RKO (cell line): ENCODE measurements around the gene SDHA.
"Not testable (repeated sequence)": the region's sequence is repeated elsewhere in the genome, so short reads cannot be mapped to it uniquely, and the experiment has no call there.

Experiments used
- DNase-seq: peaks from one replicate; pipeline ENCODE4 v3.0.0-alpha.2; 2016; ENCODE audit warnings: low spot score

Gene SDHA

DNA sequence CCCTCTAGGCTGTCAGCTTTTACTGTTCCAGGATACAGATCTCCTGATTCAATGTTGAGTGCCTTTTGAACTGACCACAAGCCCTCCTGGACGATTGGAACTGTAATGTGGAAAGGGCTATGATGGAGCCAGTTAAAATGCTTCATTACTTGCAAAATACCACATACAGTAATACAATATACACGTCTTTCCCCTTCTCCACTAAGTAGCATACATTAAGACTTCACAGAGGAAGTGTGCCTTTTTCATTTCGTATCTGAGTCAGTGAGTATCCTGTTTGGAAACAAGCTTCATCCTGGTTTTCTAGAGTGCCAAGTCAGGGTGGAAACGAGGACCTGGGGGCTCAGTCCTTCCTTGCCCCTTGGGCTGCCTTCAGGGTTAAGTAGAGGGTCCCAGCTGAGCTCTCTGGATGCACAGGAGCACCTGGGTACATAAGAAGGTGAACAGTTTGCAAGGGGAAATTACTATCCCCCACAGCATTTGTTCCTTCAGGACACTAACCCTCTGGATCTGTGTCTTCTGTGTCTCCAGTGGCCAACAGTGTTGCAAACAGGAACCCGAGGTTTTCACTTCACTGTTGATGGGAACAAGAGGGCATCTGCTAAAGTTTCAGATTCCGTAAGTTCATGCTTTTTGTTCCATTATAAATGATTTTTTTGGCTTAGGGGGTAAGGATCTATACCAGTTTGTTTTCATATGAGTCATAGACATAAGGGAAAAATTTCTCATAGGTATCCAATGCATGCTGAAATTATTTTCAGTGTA lies 5.0 kb downstream of the SDHA start:
- DNase-seq: not testable (repeated sequence)

DNA sequence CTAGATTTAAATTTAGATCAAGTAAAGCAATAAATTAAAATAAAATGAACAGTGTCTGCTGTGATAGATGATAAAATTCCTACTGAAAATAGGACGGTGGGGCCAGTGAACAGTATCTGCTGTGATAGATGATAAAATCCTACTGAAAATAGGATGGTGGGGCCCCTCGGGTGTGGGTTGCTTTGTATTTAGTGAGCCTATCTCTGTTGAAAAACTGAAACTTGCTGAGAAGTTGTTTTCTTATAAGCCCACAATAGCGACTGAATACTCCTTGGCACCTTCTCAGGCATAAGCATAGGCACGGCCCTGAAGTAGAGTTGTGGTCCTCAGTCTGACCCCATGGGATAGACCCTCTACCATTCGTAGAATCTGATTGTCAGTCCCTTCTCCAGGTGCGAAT lies 5.7 kb downstream of the SDHA start:
- DNase-seq: no peak

DNA sequence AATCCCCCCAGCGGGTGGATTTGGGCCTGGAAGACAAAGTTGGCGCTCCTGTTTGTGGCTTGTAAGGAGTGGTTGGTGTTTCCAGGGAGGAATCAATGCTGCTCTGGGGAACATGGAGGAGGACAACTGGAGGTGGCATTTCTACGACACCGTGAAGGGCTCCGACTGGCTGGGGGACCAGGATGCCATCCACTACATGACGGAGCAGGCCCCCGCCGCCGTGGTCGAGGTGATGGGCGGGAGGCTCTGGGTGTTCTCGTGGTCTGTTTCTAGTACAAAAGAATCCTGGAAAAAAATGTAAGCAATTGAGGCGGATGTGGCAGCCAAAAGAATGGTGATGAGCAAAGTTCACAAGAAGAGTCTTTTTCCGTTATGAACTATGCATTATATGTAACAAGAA lies 7.2 kb downstream of the SDHA start:
- no peak for DNase-seq

DNA sequence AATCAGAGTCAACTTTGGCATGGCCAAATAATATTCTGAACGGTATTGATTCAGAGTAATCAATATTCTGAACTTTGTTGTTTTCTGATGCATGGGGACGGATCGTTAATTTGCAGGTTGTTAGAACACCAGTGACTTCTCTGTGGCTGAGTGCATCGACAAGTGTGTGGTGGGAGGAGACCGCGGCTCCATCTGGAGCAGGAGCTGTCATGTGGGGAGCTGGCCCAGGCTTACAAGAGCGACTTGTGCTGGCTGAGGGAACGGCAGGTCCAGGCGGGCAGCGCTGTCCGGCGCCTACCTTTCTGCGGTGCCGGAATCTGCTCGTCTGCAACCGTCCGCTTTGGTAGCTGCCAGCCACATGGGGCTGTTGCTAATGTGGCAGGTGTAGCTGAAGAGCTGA lies 9.3 kb downstream of the SDHA start:
- not testable (repeated sequence) for DNase-seq

DNA sequence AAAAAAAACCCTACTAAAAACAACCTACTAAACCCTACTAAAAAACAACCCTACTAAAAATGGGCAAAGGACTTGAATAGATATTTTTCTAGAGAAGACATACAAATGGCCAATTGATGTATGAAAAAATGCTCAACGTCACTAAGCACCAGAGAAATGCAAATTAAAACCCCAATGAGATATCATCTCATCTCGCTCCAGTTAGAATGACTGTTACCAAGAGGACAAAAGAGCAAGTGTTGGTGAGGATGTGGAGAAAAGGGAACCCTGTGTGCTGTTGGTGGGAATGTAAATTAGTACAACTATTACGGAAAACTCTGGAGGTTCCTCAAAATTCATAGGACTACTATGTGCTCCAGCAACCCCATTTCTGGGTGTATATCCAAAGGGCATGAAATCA lies 10.8 kb downstream of the SDHA start:
- no peak for DNase-seq

DNA sequence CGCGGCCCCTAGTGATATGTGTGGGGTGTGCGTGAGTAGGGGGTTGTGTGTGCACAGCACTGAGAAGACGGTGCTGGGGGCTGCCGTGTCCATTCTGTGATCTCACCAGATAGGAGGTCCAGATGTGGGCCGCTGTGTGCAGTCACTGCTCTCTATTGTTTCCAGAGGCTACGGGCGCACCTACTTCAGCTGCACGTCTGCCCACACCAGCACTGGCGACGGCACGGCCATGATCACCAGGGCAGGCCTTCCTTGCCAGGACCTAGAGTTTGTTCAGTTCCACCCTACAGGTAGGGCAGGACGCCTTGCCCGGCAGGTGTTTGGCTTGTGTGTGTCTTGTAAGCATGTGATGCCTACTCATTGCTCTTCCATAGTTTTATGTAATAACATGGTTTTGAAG lies 12.6 kb downstream of the SDHA start:
- no peak for DNase-seq

DNA sequence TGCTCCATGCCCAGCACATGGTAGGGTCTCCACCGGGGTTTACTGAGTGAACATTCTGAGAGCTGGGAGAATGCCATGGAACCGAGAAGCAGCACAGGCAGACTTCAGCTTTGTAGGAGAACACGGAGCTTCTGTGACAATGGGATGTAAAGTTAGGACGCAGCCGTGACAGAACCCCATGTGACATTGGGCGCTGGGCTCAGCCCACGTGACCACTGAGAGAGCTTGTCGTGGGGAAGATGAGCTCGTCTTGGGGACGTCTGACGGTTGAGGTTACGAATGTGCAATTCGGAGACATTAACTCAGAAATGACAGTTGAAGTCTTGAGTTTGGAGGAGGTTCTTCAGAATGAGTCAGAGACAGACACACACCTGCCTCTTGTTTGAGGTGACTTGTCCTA lies 13.5 kb downstream of the SDHA start:
- no peak for DNase-seq

DNA sequence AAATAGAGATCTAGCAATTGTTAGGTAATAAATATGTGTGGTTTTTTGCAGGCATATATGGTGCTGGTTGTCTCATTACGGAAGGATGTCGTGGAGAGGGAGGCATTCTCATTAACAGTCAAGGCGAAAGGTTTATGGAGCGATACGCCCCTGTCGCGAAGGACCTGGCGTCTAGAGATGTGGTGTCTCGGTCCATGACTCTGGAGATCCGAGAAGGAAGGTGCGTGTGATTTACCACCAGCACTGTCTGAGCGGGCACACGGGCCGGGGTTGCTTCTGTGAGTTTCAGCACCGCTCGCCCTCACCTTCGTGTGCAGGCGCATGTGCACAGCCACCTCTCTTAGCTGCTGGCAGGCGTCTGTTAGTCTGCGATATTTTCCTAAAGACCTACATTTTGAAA lies 15.3 kb downstream of the SDHA start:
- DNase-seq: not testable (repeated sequence)

DNA sequence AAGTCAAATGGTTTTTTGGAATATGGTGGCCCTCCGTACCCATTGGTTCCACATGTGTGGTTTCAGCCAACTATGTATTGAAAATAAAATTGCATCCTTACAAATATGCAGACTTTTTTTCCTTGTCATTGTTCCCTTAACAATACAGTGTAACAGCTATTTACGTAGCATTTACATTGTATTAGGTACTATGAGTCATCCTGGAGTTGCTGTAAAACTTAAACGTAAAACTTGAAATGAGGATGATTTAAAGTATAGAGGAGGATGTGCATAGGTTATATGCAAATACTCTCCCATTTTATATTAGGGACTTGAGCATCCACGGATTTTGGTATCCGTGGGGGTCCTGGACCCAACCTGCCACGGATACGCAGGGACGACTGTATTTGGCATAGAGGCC lies 16.3 kb downstream of the SDHA start:
- no peak for DNase-seq

DNA sequence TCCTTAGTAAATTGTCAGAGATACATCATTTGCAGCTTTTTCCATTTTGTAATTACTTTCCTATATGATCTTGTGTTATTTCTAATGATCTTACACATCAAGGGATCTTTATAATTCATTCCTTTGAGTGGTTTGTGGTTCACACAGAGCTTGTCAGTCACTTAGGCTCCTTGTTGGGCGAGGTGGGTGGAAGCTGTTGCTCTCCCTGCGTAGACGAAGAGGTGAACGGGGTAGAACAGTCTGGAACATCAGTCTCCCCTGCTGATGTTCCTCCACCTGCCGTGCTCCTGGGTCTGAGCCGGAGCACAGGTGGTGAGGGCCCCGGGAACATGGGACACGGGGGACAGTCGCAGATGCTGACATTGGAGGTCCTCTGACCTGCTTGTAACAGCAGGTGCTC lies 17.4 kb downstream of the SDHA start:
- not testable (repeated sequence) for DNase-seq

DNA sequence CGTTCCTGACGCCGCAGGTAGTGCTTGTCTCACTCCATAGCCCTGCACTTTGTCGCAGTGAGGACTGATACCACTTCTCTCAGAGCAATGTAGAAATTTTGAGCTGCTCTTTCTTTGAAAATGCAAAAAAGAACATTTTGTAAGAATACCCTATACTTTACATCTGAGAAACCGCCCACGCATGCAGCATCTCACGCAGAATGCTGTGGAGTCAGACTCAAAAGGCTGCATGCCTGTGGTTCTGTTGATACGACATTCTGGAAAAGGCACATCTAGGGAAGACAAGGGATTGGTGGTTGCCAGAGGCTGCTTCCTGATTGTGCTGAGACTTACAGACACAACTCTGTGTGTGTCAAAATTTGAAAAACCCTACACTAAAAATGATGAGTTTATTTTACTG lies 19.8 kb downstream of the SDHA start:
- DNase-seq: not testable (repeated sequence)

DNA sequence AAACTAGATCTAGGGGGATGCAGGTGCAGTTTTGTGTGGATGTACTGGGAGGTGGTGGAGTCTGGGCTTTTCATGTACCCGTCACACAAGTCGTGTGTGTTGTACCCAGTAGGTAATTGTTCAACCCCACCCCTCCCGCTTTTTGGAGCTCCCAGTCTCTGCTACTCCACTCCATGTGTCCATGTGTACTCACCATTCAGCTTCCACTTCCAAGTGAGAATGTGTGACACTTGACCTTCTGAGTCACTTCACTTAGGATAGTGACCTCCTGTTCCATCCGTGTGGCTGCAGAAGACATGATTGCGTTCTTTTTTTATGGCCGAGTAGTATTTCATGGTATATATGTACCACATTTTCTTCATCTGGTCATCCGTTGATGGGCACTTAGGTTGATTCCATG lies 22.4 kb downstream of the SDHA start:
- DNase-seq: not testable (repeated sequence)

DNA sequence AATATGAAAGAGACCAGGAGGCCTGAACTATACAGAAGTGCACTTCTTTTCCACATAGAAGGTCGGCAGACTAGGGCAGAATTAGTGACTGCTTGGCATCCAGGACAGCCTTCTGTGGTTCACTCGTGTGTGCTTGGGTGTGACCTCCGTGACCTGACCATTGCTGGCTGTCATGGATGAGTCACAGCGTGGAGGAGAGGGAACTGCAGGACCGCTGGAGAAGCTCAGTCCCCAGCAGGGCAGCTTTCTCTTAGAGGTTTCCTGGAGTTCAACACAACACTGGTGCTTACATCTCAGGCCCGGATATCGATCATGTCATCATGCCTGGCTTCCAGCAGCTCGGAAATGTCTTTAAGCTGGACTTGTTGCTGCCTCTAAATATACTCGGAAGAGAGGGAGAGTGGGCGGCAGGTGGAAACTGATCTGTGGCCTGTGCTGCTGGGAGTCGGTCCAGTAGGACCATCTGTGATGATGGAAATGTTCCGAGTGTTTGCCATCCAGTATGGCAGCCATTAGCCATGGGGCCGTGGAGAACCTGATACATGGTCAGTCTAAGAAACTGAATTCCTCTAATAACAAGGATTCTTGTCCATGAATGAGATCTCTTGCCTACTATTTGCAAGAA lies 23.0 kb downstream of the SDHA start:
- DNase-seq: not testable (repeated sequence)

DNA sequence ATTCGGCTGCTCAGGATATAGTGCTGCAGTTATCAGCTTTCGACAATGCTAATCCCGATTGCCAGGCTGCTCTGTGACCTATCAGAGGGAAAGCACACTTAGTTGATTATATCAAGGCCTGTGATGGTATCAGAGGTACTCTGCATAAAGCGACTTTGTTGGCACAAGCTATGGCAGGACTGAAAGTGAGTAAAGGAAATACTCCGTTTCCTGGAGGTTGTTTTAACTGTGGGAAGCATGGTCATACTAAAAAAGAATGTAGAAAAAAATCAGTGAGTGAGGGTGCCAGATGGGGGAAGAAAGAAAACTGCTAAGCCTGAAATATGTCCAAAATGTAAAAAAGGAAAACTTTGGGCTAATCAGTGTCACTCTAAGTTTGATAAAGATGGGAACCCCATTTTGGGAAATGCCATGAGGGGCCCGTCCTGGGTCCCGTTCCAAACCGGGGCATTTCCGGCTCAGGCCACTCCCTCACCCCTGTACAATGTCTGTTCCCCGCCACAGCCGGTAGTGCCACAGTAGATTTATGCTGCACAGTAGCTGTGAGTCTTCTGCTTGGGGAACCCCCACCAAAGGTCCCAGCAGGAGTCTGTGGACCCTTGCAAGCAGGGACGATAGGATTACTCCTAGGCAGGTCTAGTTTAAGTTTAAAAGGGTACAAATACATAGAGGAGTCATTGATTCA lies 25.7 kb downstream of the SDHA start:
- DNase-seq: not testable (repeated sequence)

DNA sequence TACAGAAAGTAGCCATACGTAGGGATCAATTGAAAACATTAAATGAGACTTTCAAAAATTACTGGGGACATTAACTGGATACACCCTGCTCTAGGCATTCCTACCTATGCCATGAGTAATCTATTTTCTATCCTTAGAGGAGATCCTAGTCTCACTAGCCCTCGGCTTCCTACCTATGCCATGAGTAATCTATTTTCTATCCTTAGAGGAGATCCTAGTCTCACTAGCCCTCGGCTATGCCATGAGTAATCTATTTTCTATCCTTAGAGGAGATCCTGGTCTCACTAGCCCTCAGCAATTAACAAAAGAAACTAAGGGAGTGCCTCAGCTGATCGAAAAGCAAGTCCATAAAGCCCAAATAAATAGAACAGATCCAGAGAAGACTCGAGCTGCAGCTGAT lies 27.6 kb downstream of the SDHA start:
- DNase-seq: not testable (repeated sequence)

DNA sequence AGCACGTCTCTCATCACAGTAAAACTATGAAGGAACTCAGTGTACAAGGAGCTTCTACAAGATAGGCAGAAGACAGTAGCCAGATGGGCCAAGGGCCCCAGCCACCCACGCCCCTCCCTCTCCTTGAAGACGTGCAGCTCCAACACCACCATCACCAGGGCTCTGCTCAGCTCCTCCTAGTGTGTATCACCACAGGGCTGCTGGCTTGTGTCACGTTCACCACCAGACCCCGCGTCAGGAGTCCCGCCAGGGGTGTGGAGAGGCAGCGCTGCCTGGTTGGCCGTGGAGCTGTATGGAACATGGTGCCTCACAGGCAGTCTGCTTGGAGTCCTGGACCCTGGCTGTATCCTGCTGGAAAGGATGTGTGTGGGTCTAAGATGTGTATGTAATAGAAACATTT lies 32.3 kb downstream of the SDHA start:
- not testable (repeated sequence) for DNase-seq

DNA sequence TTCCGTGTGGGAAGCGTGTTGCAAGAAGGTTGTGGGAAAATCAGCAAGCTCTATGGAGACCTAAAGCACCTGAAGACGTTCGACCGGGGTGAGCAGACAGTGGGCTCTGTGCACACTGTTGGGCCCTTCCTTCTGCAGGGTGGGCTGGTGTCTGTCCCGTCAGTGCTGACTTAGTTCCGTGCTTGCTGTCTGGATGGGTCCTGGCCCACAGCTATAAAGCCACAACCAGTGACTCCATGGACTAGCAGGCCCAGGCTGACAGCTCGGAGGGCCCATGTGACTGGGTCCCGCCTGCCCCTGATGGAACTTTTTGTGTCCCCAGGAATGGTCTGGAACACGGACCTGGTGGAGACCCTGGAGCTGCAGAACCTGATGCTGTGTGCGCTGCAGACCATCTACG lies 32.9 kb downstream of the SDHA start:
- not testable (repeated sequence) for DNase-seq

DNA sequence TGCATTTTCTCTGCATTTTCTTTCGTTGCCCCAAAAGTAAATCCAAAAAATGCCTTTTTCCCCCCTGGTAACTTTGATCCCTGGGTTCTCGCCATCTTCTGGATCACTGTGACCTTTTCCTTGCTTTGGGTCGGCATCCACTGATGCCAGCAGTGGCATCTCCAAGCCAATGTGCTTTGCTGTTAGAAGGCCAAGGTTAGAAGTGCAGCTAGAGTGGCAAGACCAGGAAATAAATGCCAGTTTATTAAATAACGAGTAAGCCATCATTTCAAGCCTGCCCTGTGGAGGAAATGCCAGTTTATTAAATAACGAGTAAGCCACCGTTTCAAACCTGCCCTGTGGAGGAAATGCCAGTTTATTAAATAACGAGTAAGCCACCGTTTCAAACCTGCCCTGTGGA lies 33.4 kb downstream of the SDHA start:
- not testable (repeated sequence) for DNase-seq

DNA sequence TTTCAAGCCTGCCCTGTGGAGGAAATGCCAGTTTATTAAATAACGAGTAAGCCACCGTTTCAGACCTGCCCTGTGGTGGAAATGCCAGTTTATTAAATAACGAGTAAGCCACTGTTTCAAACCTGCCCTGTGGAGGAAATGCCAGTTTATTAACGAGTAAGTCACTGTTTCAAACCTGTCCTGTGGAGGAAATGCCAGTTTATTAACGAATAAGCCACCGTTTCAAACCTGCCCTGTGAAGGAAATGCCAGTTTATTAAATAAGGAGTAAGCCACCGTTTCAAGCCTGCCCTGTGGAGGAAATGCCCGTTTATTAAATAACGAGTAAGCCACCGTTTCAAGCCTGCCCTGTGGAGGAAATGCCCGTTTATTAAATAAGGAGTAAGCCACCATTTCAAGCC lies 33.9 kb downstream of the SDHA start:
- DNase-seq: not testable (repeated sequence)

DNA sequence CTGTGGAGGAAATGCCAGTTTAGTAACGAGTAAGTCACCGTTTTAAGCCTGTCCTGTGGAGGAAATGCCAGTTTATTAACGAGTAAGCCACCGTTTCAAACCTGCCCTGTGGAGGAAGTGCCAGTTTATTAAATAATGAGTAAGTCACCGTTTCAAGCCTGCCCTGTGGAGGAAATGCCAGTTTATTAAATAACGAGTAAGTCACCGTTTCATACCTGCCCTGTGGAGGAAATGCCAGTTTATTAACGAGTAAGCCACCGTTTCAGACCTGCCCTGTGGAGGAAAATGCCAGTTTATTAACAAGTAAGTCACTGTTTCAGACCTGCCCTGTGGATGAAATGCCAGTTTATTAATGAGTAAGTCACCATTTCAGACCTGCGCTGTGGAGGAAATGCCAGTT lies 34.4 kb downstream of the SDHA start:
- no peak for DNase-seq

DNA sequence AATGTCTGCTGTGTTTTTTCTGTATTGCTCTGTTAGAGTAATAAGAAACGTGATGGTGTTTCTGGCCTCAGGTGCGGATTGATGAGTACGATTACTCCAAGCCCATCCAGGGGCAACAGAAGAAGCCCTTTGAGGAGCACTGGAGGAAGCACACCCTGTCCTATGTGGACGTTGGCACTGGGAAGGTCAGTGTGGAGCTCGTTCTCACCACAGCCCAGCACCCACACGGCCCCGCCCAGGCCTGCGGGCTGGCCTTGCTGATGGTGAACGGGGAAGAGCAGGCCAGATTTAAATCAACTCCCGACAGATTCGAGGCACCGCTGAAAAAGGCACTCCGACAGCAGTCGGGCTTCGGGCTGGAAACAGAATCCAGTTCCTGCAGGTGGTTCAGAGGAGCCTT lies 36.2 kb downstream of the SDHA start:
- DNase-seq: not testable (repeated sequence)

DNA sequence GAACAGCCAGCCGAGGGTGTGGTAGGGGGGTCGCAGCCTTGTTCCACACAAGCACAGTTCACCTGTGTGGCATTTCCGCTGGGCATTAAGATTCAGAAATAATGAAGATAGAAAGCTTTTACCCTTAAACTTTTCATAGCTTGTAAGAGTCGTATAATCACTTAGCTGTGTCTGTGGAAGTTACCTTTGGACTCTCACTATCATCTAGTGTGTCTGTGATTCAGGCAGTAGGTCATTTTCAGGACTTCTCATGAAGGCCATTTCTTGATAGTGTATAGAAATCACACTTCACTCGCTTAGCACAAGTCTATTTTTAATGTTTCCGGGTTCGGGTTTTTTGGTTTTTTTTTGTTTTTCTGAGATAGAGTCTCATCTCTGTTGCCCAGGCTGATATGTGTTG lies 37.0 kb downstream of the SDHA start:
- not testable (repeated sequence) for DNase-seq

DNA sequence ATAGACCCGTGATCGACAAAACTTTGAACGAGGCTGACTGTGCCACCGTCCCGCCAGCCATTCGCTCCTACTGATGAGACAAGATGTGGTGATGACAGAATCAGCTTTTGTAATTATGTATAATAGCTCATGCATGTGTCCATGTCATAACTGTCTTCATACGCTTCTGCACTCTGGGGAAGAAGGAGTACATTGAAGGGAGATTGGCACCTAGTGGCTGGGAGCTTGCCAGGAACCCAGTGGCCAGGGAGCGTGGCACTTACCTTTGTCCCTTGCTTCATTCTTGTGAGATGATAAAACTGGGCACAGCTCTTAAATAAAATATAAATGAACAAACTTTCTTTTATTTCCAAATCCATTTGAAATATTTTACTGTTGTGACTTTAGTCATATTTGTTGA lies 38.2 kb downstream of the SDHA start:
- DNase-seq: not testable (repeated sequence)
